ENCODE measurements around the gene GART. TPM values are rescaled to one million over a fixed set of nuclear protein-coding genes. Genes with fewer than 3 reads are reported as not detected.

Gene GART
- total RNA-seq, 4 donors from 2014 or later, result 45.4 to 69.0 (median 61.7) TPM

GRCh38 chr21:33496345-33496744 lies 45.6 kb downstream of the GART start:
- no peak overlapping the region for H3K27ac ChIP-seq
- no peaks in the 10 kb centered on the region for H3K36me3 ChIP-seq
- H3K4me1 ChIP-seq, result peaks cover 0 to 4% (median 0%) of the 10 kb centered on the region in 4 donors
- no peaks in the 10 kb centered on the region for H3K9me3 ChIP-seq
- no peak overlapping the region for H3K4me3 ChIP-seq
- H3K27me3 ChIP-seq, result no peaks in the 10 kb centered on the region
- TF ChIP-seq CTCF (IDR thresholded peaks at IDR 0.05), result no peak
- TF ChIP-seq POLR2A (IDR thresholded peaks at IDR 0.05), result no peak
- DNase-seq, result no peak

- no peak for DNase-seq
- no peaks in the 10 kb centered on the region for H3K36me3 ChIP-seq
Observed at GRCh38 chr21:33495743-33496142, 46.2 kb downstream of the GART start.

GRCh38 chr21:33493756-33494155 lies 48.2 kb downstream of the GART start:
- H3K4me1 ChIP-seq, result peaks cover 0 to 4% (median 2%) of the 10 kb centered on the region in 4 donors
- H3K4me3 ChIP-seq, result no peak overlapping the region
- H3K9me3 ChIP-seq, result no peaks in the 10 kb centered on the region
- TF ChIP-seq CTCF (IDR thresholded peaks at IDR 0.05) (no peak), POLR2A (IDR thresholded peaks at IDR 0.05) (no peak)
- no peak for DNase-seq
- H3K27me3 ChIP-seq, result no peaks in the 10 kb centered on the region
- H3K27ac ChIP-seq, result no peak overlapping the region
- no peaks in the 10 kb centered on the region for H3K36me3 ChIP-seq

More at GRCh38 chr21:33495743-33496142, 46.2 kb downstream of the GART start:
- no peak overlapping the region for H3K4me3 ChIP-seq
- H3K9me3 ChIP-seq, result no peaks in the 10 kb centered on the region
- peaks cover 0 to 4% (median under 1%) of the 10 kb centered on the region in 4 donors for H3K4me1 ChIP-seq
- H3K27me3 ChIP-seq, result no peaks in the 10 kb centered on the region
- no peak overlapping the region for H3K27ac ChIP-seq
- no peak for TF ChIP-seq CTCF (IDR thresholded peaks at IDR 0.05)

GRCh38 chr21:33492571-33492970 lies 49.3 kb downstream of the GART start:
- Histone ChIP-seq H3K4me3 (no peak overlapping the region), H3K27me3 (no peaks in the 10 kb centered on the region), H3K9me3 (no peaks in the 10 kb centered on the region), H3K4me1 (peaks cover 0 to 4% (median 2%) of the 10 kb centered on the region in 4 donors), H3K36me3 (no peaks in the 10 kb centered on the region), H3K27ac (no peak overlapping the region)
- TF ChIP-seq POLR2A (IDR thresholded peaks at IDR 0.05) (no peak), CTCF (IDR thresholded peaks at IDR 0.05) (no peak)
- no peak for DNase-seq

- H3K9me3 ChIP-seq, result no peaks in the 10 kb centered on the region
- peaks cover 0 to 4% (median 2%) of the 10 kb centered on the region in 4 donors for H3K4me1 ChIP-seq
- H3K36me3 ChIP-seq, result no peaks in the 10 kb centered on the region
- peak within 1 kb of the TSS; percentile 63 to 78 (median 70) for H3K4me3 ChIP-seq
- peak within 1 kb of the TSS; percentile 72 to 78 (median 76) for H3K27ac ChIP-seq
- H3K27me3 ChIP-seq, result no peaks in the 10 kb centered on the region
- TF ChIP-seq CTCF (IDR thresholded peaks at IDR 0.05) (no peak), POLR2A (IDR thresholded peaks at IDR 0.05) (peak; percentile 51 to 56)
- DNase-seq, result peak; percentile 91 to 97 (median 93)
Observed at GRCh38 chr21:33491373-33492102, 50.4 kb downstream of the GART start, which contains the start of gene DNAJC28. Gene DNAJC28 (minus strand): TSS chr21:33491716. CDS start chr21:33489393, 2,323 bp downstream.

Data from Peyer's patch (tissue), 4 donors.